ENCODE data around the gene DGKG.

The DGKG gene

DNA sequence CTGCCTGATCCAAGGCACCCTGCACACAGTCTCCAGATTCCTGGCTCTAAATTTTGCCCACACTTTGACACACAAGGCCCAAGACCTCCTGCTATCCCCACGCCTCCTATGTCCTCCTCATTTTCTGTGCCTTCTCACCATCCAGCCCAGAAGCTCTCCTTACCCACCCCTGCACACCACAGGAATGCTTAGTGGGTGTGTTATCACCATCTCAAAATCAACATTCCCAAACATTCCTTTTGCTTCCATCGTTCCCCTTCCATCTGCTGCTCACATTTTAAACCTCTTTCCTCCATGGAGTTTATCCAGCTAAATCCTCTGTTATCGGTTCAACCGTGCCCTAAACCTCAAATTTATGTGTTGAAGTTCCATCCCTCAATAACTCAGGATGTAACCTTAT lies 43.9 kb downstream of the DGKG start:
- no peak for DNase-seq (ENCODE audit: low spot score)

DNA sequence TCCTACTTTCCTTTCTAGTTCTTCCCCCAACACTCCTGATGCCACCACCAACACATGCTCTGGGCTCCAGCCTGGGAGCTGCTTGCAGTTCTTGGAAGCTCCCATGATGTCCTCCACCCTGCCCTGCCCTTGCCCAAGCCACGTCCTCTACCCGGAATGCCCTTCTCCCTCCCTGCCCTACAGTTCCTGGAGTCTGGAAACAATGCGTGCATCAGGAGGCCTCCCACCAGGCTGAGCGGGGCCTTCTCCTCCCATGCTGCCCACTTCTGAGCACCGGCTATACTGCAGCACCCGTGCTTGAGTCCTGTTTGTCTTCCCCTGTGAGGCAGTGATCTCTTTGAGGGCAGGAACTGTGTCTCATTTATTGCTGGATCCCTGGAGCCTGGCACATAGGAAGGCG lies 44.6 kb downstream of the DGKG start:
- no peak for DNase-seq (ENCODE audit: low spot score)

DNA sequence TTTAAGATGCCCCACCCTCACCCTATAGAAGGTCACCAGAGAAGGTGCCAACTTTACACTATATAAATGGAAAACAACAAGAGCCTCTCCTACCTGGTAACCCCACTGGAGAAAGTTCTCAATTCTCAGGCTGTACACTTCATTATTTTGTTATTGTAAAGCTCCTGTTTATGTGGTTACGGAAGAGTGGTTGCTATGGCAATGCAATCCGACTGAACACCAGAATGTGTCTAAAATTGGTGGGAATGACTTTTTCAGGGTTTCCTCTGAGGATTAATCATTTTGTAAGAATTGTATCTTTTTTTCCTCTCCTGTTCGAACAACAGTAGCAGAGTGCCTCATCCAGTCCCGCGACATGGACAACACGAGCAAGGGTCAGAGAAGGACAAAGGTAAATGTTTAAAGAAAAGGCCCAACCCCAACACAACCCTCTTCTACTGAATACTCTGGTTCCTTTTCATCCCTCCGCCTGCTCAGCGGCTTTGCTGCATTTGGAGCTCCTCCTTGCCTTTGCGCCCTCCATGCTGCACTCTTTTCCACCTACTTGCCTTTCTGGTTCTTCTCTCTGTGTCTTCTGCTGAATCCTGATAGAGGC lies 45.3 kb downstream of the DGKG start:
- no peak for DNase-seq (ENCODE audit: low spot score)

DNA sequence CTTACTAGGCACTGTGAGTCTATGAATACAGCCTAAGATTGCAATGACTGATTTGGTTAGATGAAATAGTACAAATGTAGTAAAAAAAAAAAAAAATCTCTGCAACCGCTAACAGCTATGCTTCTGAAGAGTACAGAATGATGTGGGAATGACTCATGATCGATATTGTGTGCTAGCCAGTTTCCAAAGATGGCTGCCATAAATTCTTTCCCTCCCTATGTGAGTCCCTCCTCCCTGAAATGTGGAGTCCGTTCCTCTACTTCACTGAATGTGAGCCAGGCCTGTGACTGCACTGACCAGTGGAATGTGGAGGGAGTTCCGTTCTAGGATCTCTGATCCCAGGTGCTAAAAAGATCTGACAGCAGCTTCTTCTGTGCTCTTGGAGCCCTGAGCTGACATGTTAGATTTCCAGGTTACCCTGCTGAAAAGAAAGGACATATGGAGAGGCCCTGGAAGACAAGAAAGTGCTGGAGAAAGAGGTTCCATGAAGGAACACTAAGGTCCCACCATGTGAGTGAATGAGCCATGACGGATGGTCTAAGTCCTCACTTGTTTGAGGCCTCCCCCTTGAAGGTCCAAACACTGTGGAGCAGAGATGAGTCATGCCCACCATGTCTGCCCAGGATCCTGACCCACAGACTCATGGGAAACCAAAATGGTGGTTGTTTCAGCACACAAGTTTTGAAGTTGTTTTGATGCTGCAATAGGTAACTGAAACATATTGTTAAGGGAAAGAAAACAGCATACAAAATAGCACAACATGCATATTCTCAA lies 46.3 kb downstream of the DGKG start:
- no peak for DNase-seq (ENCODE audit: low spot score)

DNA sequence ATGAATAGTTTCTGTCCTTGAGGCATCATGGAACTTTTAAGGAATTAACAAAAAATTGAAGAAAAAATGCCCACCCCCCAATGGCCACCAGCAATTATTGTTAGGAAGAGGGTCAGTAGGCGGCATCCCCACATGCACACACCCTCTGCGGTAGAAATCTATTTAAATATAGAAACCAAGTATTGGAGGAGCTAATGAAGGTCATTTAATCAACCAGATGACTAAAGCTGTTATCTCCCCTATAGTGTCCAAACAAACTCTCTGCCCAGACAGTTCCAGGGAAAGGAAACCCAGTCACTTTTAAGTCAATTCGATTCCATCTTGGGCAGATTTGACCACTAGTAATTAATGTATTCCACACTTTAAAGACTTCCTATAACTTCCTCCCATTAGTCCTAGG lies 47.1 kb downstream of the DGKG start:
- DNase-seq (ENCODE audit: low spot score): no peak

DNA sequence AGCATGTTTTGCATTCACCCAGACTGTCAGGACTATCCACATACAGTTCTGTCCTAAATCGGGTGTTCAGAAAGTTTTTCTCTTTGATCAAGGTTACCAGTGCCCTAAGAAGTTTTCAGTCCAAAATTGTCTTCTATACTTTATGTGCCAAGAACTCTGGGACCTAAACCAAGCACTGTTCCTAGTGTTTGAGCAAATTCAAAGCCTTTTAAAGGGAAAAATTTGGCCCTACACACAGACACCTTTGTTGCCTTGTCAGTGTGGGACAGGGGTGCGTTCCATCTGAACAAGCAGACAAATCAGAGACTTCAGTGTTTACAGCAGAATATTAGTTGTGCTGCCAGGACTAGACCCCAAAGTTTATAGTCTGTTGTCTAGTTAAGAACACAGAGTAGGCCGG lies 50.6 kb downstream of the DGKG start:
- DNase-seq (ENCODE audit: low spot score): no peak

DNA sequence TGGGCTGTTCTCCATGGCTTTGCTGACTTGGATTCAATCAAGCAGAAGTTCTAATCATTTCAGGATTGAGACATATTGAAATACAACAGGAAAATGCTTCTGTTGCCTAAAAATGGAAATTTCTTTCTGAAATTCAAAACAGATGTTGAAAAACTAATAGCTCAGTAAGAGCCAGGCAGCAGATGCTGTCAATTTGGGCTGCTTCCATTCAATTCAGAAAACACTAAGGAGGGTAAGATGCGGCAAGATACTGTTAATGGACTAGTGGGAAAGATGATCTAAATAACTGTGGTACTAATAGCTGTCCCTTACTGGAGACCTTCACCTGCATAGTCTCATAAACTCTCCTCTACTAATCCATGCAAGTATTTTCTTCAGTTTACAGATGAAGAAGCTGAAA lies 53.5 kb downstream of the DGKG start:
- DNase-seq (ENCODE audit: low spot score): no peak

DNA sequence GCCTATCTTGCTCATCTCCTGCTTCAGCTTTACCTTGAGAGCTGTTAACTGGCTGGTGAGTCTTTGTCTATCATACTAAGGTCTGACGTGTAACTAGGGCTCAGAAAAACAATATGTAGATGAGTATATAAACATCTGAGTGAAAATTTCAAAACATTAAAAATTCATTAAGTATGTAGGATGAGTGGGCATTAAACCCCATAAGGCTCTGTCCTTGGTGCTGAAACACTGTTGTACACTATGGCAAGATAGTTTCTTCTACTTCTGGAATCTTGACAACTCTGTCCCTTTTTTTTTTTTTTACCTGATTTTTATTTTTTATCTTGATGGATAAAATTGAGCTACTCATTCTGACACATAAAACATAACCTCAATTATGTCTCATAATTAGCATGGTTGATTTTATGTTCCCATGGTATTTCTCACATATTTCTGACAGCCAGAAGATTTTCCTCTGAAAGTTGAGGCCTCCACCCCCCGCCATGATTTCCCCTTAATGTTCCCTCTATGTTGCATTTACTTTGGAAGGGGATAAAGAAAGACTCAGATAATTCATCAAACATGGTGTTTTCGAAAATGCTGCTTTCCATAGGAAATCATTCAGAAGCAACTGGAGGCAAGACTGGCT lies 54.3 kb downstream of the DGKG start:
- no peak for DNase-seq (ENCODE audit: low spot score)

DNA sequence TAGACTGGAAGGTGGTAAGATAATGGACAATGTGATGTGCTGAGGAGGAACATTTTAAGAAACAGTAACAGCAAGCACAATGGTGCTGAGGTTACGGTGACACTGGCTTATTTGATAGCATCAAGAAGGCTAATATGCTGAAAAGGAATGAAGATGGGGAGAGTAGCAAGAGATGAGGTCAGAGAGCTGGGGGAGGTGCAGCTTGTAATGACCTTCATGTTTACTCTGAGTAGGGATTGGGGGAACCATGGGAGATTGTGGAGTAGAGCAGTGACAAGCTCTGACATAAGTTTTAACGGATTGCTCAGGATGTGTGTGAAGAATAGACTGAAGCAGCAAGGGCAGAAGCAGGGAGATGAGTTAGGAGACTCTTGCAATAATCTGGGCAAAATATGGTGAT lies 56.7 kb downstream of the DGKG start:
- DNase-seq (ENCODE audit: low spot score): no peak

DNA sequence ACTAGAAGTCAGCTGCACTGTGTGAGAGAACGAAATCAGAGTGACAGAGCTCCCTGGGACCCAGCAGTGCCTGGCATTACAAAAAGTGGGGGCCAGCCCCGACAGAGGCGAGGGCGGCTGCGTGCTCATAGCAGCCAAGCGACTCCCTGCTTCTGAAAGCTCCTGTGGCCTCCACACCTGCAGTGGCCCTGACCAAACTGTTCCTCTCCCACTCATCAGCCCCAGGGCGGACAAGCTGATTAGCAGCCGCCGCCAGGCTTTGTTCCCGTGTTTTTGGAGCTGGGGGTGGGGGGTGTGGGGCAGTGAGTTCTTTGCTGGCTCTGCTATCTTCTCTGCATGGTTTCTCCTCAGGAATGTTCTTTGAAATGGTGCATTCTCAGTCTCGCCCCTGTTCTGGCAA lies 58.1 kb downstream of the DGKG start:
- no peak for DNase-seq (ENCODE audit: low spot score)

DNA sequence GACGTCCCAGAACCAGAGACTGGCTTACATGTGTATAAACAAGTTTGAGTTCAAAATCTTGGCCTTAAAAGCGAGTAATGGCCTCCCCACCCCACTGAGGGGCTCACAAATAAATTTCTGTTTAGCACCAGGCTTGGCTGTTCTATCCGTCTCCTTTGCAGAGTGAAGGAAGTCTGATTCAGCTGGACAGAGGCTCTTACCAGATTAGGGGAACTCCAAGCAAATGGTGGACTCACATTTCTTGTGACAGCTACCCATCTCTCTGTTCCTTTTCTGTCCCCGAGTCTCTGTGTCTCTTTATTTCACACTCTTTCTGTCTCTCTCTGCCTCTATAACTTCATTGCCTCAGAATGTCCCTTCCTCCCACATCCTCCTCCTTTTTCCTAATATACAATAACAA lies 62.7 kb downstream of the DGKG start:
- no peak for DNase-seq (ENCODE audit: low spot score)

DNA sequence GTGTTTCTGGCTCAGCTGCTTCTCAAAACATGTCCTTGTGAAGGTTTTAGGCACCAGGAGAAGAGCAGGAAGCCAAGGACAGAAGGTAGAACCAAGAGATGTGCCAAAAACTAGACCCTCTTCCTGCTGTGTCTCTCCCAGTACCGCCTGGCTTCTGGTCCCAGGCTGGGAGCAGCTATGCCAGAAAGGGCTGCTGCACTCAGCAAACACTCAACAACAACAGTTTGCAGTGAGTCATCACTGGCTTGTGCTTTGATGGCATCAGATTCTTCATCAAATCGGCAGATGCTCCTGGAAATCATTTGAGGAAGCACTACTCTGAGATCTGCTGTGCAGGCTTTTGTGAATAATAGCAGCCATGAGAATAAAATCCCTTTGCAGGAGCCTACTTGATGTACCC lies 63.2 kb downstream of the DGKG start:
- no peak for DNase-seq (ENCODE audit: low spot score)

DNA sequence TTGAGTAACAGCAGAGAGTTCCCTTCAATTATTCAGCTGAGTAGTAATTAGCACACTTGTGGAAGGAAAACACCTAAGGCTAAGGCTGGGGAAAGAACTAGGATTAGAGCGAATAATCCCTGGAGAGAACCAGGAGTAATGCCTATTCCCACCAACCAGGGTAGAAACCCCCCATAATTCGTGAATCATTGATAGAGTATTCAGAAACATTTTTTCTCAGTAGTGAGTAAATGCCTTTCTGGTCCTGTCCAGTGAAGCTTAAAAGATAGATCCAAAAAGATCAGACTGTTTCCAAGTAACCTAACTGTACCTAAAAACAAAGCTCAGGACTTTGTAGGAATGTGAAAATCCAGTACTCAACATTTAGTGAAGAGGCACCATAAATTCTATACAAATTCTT lies 71.2 kb downstream of the DGKG start:
- DNase-seq (ENCODE audit: low spot score): no peak

DNA sequence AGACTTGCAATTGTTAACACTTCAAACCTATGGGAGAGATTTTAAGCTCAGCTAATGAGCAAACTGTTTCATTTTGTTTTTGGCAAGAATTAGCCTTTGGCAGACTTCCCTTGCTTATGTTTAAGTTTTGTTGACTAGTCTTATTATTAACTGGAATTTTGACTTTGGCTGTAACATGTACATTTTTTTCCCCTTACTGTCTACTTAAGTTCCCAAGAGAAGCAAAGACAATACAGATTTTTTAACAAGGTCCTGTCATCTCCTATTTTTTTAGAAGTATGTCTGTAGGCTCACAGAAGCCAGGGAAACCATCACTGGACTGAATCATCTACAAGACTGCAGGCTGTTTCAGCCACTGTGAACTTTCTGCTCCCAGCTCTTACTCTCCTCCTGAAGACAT lies 74.3 kb downstream of the DGKG start:
- no peak for DNase-seq (ENCODE audit: low spot score)

DNA sequence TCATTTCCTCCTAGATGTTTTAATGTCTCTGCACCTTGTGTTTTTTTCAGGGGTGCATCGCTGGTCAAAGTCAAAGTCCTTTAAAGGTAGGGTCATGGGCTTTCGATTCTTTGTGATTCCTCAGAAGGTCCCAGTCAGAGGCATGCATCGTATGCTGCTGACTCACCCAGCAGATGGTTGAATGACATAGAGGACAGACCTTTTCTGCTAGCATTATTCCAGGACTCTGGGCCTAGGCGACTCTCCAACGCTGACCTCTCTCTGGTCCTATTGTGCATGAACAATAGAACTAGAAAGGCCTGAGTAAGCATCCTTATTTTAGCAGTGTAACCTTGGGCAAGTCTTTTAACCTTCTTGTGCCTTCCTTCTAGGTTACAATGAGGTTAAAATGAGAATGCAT lies 75.9 kb downstream of the DGKG start:
- DNase-seq (ENCODE audit: low spot score): no peak

DNA sequence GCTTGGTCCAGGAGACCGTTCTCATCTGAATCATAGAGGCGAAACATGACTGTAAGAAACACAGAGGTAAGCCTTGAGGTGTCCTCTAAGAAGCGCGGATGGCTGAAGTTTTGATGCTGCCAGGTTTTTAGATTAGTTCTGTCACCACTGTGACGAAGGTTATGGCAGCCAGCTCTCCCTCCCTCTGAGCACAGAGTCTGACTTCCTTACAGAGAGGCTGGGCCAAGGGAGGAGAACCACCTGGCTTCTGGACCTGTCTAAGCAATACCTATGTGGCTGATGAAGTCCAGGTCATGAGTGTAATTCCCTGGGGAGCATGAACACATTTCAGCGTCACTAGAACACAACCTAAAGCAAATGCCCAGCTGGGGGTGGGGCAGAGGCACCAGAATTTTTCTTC lies 77.4 kb downstream of the DGKG start:
- DNase-seq (ENCODE audit: low spot score): no peak

DNA sequence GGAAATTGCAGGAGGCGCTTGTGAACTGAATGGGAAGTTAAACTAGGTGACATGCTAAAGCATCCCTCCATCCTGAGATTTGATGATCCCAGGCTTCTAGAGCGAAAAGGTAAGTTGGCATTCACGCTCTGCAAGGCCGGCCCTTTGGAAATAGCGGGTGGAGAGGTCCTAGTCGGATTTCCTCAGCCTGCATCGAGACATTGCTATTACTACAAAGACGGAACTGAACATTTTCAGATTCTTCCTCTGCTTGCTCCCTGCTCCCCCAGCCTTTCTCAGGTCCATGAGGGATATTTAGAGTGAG lies 77.7 kb downstream of the DGKG start:
- DNase-seq (ENCODE audit: low spot score): no peak

DNA sequence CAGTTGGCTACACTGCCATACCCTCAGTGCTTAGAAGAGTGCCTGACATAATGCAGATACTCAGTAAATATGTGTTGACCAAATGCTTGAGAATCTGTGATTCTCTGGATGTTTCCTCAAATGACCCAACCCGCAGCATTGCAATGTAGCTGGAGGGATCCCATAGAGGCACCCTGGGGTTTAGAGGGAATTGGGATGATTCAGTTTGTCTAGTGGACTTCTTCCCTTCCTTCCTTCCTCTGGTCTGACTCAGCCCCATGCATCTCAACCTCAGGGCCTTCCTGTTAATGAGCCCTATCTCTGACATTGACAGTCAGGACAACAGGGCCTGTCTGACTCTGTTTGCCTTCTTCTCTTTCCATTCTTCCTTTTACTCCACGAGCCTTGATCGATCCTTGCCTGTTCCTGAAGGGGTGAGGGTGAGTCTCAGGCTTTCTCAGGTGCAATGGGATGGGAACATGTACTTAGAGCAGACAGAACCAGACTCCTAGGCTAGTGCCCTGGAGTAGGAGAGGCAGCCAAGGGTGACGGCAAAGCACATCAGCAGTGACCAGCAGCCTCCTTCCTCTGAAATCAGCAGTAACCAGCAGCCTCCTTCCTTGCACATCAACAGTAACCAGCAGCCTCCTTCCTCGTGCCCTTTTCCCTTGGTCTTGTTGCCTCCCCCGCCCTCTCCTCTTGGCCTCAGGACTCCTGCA lies 78.2 kb downstream of the DGKG start:
- no peak for DNase-seq (ENCODE audit: low spot score)

DNA sequence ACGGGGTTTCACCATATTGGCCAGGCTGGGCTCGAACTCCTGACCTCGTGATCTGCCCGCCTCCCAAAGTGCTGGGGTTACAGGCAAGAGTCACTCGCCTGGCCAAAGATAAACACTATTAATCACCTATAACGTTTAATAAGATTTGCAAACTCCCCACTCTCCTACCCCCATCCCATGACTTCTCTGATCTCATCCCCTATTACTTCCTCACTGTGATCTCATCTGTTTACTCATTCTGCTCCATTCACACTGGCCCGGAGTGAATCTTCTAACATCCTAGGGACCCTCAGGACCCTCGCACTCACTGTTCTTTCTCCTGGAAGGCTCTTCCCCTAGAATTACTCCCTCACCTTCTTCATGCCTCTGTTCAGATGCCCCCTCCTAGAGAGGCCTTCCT lies 78.9 kb downstream of the DGKG start:
- no peak for DNase-seq (ENCODE audit: low spot score)

DNA sequence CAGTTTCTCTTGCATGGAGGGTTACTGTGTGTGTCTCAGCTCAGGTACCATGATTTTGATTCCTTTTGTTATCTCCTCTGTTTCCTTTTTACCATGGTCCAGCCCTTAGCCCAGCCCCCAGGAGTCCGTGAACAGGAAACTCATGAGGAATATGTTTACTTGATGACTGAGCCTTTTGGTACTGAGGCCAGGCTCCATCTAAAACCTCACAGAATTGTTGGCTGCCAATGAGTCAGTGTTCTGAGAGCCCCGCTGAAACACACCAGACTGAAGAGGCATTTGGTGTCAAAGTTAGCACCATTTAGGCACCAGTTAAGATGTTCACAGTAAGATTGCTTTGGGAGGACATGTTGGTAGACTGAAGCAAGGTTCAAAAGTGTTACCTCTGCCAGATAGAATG lies 80.9 kb downstream of the DGKG start:
- DNase-seq (ENCODE audit: low spot score): no peak

DNA sequence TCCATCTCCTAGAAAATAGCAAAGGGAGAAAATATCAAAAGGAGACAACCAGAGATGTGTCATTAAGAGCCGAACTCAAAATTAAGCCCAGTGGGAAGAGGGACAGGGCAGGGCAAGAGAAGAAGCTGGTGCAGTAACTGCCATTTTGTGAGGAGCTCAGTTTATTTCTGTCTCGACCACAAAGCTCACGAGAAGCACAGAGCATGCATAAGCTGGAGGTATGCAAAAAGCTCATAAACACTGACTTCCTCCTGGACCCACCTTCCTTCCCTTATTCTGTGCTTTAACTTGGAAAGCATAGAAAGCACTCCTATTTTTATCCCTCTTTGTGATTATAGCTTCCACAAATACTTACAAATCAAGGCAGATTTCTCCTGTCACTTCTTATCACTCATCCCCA lies 81.3 kb downstream of the DGKG start:
- no peak for DNase-seq (ENCODE audit: low spot score)

DNA sequence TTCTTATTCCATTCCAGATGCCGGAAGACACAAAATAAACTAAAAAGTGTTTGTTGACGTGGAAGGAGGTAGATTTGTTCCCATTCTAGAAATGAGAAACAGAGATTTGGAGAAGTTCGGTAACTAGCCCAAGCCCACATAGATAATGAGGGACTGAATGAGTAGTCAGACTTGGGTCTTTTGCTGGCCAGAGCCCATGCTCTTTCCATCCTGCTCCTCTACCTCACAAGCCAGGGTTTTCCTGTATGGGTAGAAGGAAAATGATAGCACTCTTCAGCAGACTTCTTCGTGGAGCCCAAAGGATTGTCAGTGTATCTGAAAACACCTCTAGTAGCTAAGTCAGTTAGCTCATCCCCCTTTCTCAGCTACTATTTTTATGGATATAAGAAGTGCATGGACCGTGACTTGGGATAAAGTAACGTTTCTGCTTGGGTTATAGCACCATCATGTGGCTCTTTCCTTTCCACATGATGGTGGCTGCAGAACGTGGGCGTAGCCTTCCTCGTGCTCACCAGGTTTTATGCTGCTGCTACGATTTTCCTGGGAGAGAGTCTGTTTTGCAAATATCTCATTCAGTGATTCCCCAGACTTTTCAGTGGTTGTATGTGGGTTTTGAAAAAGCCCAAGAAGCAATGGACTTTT lies 84.6 kb downstream of the DGKG start:
- no peak for DNase-seq (ENCODE audit: low spot score)

DNA sequence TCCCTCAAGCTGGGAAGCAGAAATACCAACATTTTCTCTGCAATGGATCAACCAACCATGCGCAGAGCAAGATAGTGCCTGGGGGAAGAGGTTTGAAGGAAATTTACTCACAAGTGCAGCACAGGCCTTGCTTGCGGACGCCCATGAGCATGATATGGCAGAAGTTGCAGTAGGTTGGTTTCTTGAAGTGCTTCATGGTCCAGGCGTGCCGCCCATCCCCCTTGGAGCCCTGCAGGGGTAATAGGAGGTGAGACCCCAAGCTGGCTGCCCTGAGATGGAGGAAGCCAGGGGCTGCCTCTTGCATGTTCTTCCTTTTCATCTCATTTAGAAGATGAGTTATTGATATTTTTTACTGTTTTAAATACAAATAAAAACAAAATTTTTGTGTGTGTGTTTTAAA lies 86.6 kb downstream of the DGKG start:
- DNase-seq (ENCODE audit: low spot score): no peak

Measured in hematopoietic multipotent progenitor cell treated with erythropoietin and hydrocortisone succinate and interleukin-3 and kit ligand, for 17 days (in vitro differentiated cells).